Measurements from ENCODE around the gene HNRNPAB.

HNRNPAB gene

GRCh38 chr5:178163772-178164735, 40.3 kb upstream of the HNRNPAB start:
- no CpG with 5 or more reads among the region's 33 CpGs for WGBS (ENCODE audit: extremely low coverage, insufficient coverage, insufficient read length)
- Histone ChIP-seq H2BK120ac (ENCODE audit: insufficient read depth, low read length, poor library complexity) (no peak overlapping the region), H3K9me3 (ENCODE audit: insufficient read depth, low read depth, low read length) (no peaks in the 10 kb centered on the region), H4K8ac (ENCODE audit: low read depth, low read length) (no peak overlapping the region), H3K79me2 (ENCODE audit: control insufficient read depth, insufficient read depth, low read length, poor library complexity) (no peaks in the 10 kb centered on the region), H3K4me1 (ENCODE audit: control insufficient read depth in 1 of 2, insufficient read depth in 2 of 2, low read length in 2 of 2) (no peaks in the 10 kb centered on the region), H3K27me3 (ENCODE audit: insufficient read depth, low read length) (no peaks in the 10 kb centered on the region), H2BK12ac (ENCODE audit: low read length) (no peak overlapping the region), H3K4me2 (ENCODE audit: low read length) (peak overlapping the region; percentile 25), H3K4me3 (ENCODE audit: low read depth, low read length) (no peak overlapping the region), H3K4ac (ENCODE audit: low read depth, low read length) (no peak overlapping the region), H3K18ac (ENCODE audit: low read length) (no peak overlapping the region), H4K91ac (ENCODE audit: low read depth, low read length) (no peak overlapping the region), H3K79me1 (ENCODE audit: low read length) (no peaks in the 10 kb centered on the region), H3K14ac (ENCODE audit: low read length) (no peak overlapping the region), H3K9ac (ENCODE audit: low read length) (no peak overlapping the region), H3K36me3 (ENCODE audit: control insufficient read depth in 1 of 2, insufficient read depth in 2 of 2, low read length in 2 of 2) (no peaks in the 10 kb centered on the region), H2AK5ac (ENCODE audit: low read length) (no peak overlapping the region), H2AFZ (ENCODE audit: insufficient read depth, low read length, poor library complexity) (peak overlapping the region; percentile 8), H3K27ac (ENCODE audit: low read depth, low read length) (no peak overlapping the region), H3K23ac (ENCODE audit: low read length) (no peak overlapping the region), H4K12ac (ENCODE audit: low read depth, low read length) (no peak overlapping the region), H2BK5ac (ENCODE audit: low read depth, low read length, poor library complexity) (no peak overlapping the region)
- DNase-seq, result peak; percentile 86 to 93

- Histone ChIP-seq H3K79me1 (ENCODE audit: low read length) (no peaks in the 10 kb centered on the region), H2AFZ (ENCODE audit: insufficient read depth, low read length, poor library complexity) (no peak overlapping the region), H3K9me3 (ENCODE audit: insufficient read depth, low read depth, low read length) (no peaks in the 10 kb centered on the region), H2AK5ac (ENCODE audit: low read length) (no peak overlapping the region), H3K18ac (ENCODE audit: low read length) (no peak overlapping the region), H2BK120ac (ENCODE audit: insufficient read depth, low read length, poor library complexity) (no peak overlapping the region), H3K79me2 (ENCODE audit: control insufficient read depth, insufficient read depth, low read length, poor library complexity) (no peaks in the 10 kb centered on the region), H2BK5ac (ENCODE audit: low read depth, low read length, poor library complexity) (no peak overlapping the region), H3K27me3 (ENCODE audit: insufficient read depth, low read length) (no peaks in the 10 kb centered on the region), H2BK12ac (ENCODE audit: low read length) (no peak overlapping the region), H3K14ac (ENCODE audit: low read length) (no peak overlapping the region), H4K91ac (ENCODE audit: low read depth, low read length) (no peak overlapping the region), H3K27ac (ENCODE audit: low read depth, low read length) (no peak overlapping the region), H3K9ac (ENCODE audit: low read length) (no peak overlapping the region), H3K4ac (ENCODE audit: low read depth, low read length) (no peak overlapping the region), H3K4me2 (ENCODE audit: low read length) (no peak overlapping the region), H3K4me3 (ENCODE audit: low read depth, low read length) (no peak overlapping the region), H3K23ac (ENCODE audit: low read length) (no peak overlapping the region), H4K12ac (ENCODE audit: low read depth, low read length) (no peak overlapping the region), H3K4me1 (ENCODE audit: control insufficient read depth in 1 of 2, insufficient read depth in 2 of 2, low read length in 2 of 2) (no peaks in the 10 kb centered on the region), H4K8ac (ENCODE audit: low read depth, low read length) (no peak overlapping the region), H3K36me3 (ENCODE audit: control insufficient read depth in 1 of 2, insufficient read depth in 2 of 2, low read length in 2 of 2) (no peaks in the 10 kb centered on the region)
- no peak for DNase-seq
- no CpG with 5 or more reads among the region's 38 CpGs for WGBS (ENCODE audit: extremely low coverage, insufficient coverage, insufficient read length)
These were observed 38.8 kb upstream of the HNRNPAB start for GRCh38 chr5:178165581-178165980.

- H3K79me2 ChIP-seq (ENCODE audit: control insufficient read depth, insufficient read depth, low read length, poor library complexity), result no peaks in the 10 kb centered on the region
- H3K9ac ChIP-seq (ENCODE audit: low read length), result no peak overlapping the region
- H3K4me1 ChIP-seq (ENCODE audit: control insufficient read depth in 1 of 2, insufficient read depth in 2 of 2, low read length in 2 of 2), result no peaks in the 10 kb centered on the region
- no peak for DNase-seq
- no peak overlapping the region for H3K4me3 ChIP-seq (ENCODE audit: low read depth, low read length)
- H3K79me1 ChIP-seq (ENCODE audit: low read length), result no peaks in the 10 kb centered on the region
- no peaks in the 10 kb centered on the region for H3K27me3 ChIP-seq (ENCODE audit: insufficient read depth, low read length)
- no CpG with 5 or more reads among the region's 2 CpGs for WGBS (ENCODE audit: extremely low coverage, insufficient coverage, insufficient read length)
- no peak overlapping the region for H4K8ac ChIP-seq (ENCODE audit: low read depth, low read length)
- H4K12ac ChIP-seq (ENCODE audit: low read depth, low read length), result no peak overlapping the region
- no peak overlapping the region for H3K4me2 ChIP-seq (ENCODE audit: low read length)
- H3K14ac ChIP-seq (ENCODE audit: low read length), result no peak overlapping the region
- no peak overlapping the region for H2BK5ac ChIP-seq (ENCODE audit: low read depth, low read length, poor library complexity)
- no peak overlapping the region for H2BK120ac ChIP-seq (ENCODE audit: insufficient read depth, low read length, poor library complexity)
- H3K18ac ChIP-seq (ENCODE audit: low read length), result no peak overlapping the region
- no peak overlapping the region for H4K91ac ChIP-seq (ENCODE audit: low read depth, low read length)
- H3K9me3 ChIP-seq (ENCODE audit: insufficient read depth, low read depth, low read length), result no peaks in the 10 kb centered on the region
- no peak overlapping the region for H3K27ac ChIP-seq (ENCODE audit: low read depth, low read length)
- H3K23ac ChIP-seq (ENCODE audit: low read length), result no peak overlapping the region
- H2AFZ ChIP-seq (ENCODE audit: insufficient read depth, low read length, poor library complexity), result no peak overlapping the region
- no peak overlapping the region for H2BK12ac ChIP-seq (ENCODE audit: low read length)
- H2AK5ac ChIP-seq (ENCODE audit: low read length), result no peak overlapping the region
- no peaks in the 10 kb centered on the region for H3K36me3 ChIP-seq (ENCODE audit: control insufficient read depth in 1 of 2, insufficient read depth in 2 of 2, low read length in 2 of 2)
- H3K4ac ChIP-seq (ENCODE audit: low read depth, low read length), result no peak overlapping the region
These were observed 33.9 kb upstream of the HNRNPAB start for GRCh38 chr5:178170455-178170854.

- Histone ChIP-seq H3K9ac (ENCODE audit: low read length) (no peak overlapping the region), H3K4me2 (ENCODE audit: low read length) (no peak overlapping the region), H4K91ac (ENCODE audit: low read depth, low read length) (no peak overlapping the region), H4K8ac (ENCODE audit: low read depth, low read length) (no peak overlapping the region), H3K27ac (ENCODE audit: low read depth, low read length) (no peak overlapping the region), H2BK120ac (ENCODE audit: insufficient read depth, low read length, poor library complexity) (no peak overlapping the region), H3K27me3 (ENCODE audit: insufficient read depth, low read length) (no peaks in the 10 kb centered on the region), H2AFZ (ENCODE audit: insufficient read depth, low read length, poor library complexity) (no peak overlapping the region), H3K79me2 (ENCODE audit: control insufficient read depth, insufficient read depth, low read length, poor library complexity) (no peaks in the 10 kb centered on the region), H3K9me3 (ENCODE audit: insufficient read depth, low read depth, low read length) (no peaks in the 10 kb centered on the region), H3K23ac (ENCODE audit: low read length) (no peak overlapping the region), H3K79me1 (ENCODE audit: low read length) (no peaks in the 10 kb centered on the region), H3K4me3 (ENCODE audit: low read depth, low read length) (no peak overlapping the region), H2BK5ac (ENCODE audit: low read depth, low read length, poor library complexity) (no peak overlapping the region), H2BK12ac (ENCODE audit: low read length) (no peak overlapping the region), H2AK5ac (ENCODE audit: low read length) (no peak overlapping the region), H3K4ac (ENCODE audit: low read depth, low read length) (no peak overlapping the region), H3K36me3 (ENCODE audit: control insufficient read depth in 1 of 2, insufficient read depth in 2 of 2, low read length in 2 of 2) (no peaks in the 10 kb centered on the region), H4K12ac (ENCODE audit: low read depth, low read length) (no peak overlapping the region), H3K14ac (ENCODE audit: low read length) (no peak overlapping the region), H3K18ac (ENCODE audit: low read length) (no peak overlapping the region), H3K4me1 (ENCODE audit: control insufficient read depth in 1 of 2, insufficient read depth in 2 of 2, low read length in 2 of 2) (no peaks in the 10 kb centered on the region)
- no peak for DNase-seq
- 100% methylated on average over 1 of the region's 3 CpGs for WGBS (ENCODE audit: extremely low coverage, insufficient coverage, insufficient read length)
These were observed 29.9 kb upstream of the HNRNPAB start for GRCh38 chr5:178174456-178174855.
